ENCODE measurements around the gene MALSU1. TPM values are rescaled to one million over a fixed set of nuclear protein-coding genes. Genes with fewer than 3 reads are reported as not detected.

The MALSU1 gene
- total RNA-seq: 44.8 and 46.2 TPM in 2 replicates
- long read RNA-seq, transcript MALSU1-202 (4 exons, 3,044 nt): major isoform, 20 of 21 reads
- long read RNA-seq, partial matches to known transcripts: 0 of 21 reads
- long read RNA-seq, other reads (novel, unspliced or antisense): 1 of 21 reads

DNA sequence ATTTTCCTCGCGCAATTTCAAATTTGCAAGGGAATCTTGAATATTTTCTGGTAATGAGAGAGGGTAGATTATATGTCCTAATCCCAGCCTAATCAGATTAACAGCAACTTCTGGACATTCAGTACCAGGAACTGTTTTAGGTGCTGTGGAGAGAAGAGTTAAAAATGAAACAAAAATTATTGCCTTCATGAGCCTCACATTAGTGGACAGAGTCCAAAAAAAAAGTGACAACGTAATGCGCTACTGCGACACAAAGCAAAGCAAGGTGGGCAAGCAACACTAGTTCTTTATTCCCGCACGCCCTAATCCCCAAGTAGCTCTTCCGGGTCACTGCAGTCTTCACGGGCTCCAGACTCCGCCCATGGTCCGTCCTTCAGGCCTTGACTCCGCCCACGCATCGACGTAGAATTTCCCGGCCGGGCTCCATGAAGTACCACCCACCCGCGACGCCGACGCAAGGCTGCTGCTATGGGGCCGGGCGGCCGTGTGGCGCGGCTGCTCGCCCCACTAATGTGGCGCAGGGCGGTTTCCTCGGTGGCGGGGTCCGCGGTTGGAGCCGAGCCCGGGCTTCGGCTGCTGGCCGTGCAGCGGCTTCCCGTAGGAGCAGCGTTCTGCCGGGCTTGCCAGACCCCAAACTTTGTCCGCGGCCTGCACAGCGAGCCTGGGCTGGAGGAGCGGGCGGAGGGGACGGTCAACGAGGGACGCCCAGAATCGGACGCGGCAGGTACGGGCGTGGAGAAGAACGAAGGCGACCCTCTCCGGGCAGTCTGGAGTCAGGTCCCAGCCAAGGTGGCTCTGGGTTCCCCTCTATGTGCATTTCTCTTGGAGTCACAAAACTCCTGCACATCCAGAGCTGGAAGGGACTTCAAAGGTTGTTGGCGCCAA lies at the start of gene MALSU1:
Gene MALSU1, plus strand, starts transcription at position 455 of the 885 bp plus-strand sequence. Its CDS starts 14 bp downstream, at position 469.
- no peak for TF ChIP-seq CTCF (IDR thresholded peaks at IDR 0.05)
- peaks cover 41% of the 10 kb centered on the region for H3K4me1 Mint-ChIP-seq (ENCODE audit: unreplicated experiment)

DNA sequence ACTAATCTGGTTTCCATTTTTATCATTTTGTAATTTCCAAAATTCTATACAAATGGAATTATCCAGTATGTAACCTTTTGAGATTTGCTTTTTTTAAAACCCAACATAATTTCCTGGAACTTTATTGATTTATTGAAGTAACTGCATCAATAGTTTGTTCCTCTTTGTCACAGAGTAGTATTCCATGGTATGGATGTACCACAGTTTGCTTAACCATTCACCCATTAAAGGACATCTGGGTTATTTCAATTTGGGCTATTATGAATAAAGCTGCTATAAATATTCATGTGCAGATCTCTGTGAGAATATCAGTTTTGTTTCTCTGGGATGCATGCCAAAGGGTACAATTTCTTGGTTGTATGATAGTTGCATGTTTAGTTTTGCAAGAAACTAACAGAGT lies 49.7 kb upstream of the MALSU1 start:
- no peak for DNase-seq (ENCODE audit: extremely low spot score, unreplicated experiment)
- no peak overlapping the region for H3K4me3 Mint-ChIP-seq (ENCODE audit: unreplicated experiment)
- H3K9me3 Mint-ChIP-seq (ENCODE audit: unreplicated experiment): peaks cover 37% of the 10 kb centered on the region
- peaks cover 36% of the 10 kb centered on the region for H3K4me1 Mint-ChIP-seq (ENCODE audit: unreplicated experiment)
- TF ChIP-seq CTCF (IDR thresholded peaks at IDR 0.05): no peak
- H3K27me3 Mint-ChIP-seq (ENCODE audit: unreplicated experiment): peaks cover 18% of the 10 kb centered on the region
- H3K27ac Mint-ChIP-seq (ENCODE audit: unreplicated experiment): no peak overlapping the region
- H3K36me3 Mint-ChIP-seq (ENCODE audit: unreplicated experiment): peaks cover 38% of the 10 kb centered on the region

More for the DNA sequence above, at the start of gene MALSU1:
- H3K27ac Mint-ChIP-seq (ENCODE audit: unreplicated experiment): peak within 1 kb of the TSS; percentile 93
- H3K36me3 Mint-ChIP-seq (ENCODE audit: unreplicated experiment): peaks cover 9% of the 10 kb centered on the region
- H3K27me3 Mint-ChIP-seq (ENCODE audit: unreplicated experiment): no peaks in the 10 kb centered on the region
- H3K4me3 Mint-ChIP-seq (ENCODE audit: unreplicated experiment): peak within 1 kb of the TSS; percentile 91
- DNase-seq (ENCODE audit: extremely low spot score, unreplicated experiment): peak; percentile 97
- H3K9me3 Mint-ChIP-seq (ENCODE audit: unreplicated experiment): no peaks in the 10 kb centered on the region

DNA sequence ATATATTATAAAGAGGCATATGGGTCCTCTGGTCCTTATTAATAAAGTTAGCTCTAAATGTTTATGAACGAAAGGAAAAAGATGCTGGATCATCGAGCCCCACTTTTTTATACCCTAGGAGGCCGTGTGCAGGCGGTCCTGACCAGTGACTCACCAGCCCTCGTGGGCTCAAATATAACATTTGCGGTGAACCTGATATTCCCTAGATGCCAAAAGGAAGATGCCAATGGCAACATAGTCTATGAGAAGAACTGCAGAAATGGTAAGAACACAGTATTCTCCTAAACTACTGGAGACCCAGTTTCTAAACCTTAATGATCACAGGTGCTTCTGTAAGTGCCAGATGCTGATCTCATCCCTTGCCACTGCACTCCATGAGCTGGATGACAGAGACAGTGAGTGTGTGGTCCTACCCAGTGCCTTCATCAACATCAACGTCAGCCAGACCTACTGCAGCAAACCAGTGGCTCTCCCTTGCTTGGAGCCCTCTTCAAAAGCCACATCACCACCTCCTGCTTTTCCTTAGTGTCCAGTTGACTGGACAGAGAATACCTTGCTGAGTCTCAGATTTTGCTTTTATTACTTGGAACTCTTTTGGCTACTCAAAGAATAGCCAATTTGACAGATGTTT lies 45.0 kb upstream of the MALSU1 start:
- H3K27ac Mint-ChIP-seq (ENCODE audit: unreplicated experiment): peak overlapping the region; percentile 67
- no peak overlapping the region for H3K4me3 Mint-ChIP-seq (ENCODE audit: unreplicated experiment)
- peaks cover 10% of the 10 kb centered on the region for H3K4me1 Mint-ChIP-seq (ENCODE audit: unreplicated experiment)
- H3K36me3 Mint-ChIP-seq (ENCODE audit: unreplicated experiment): peaks cover 63% of the 10 kb centered on the region
- DNase-seq (ENCODE audit: extremely low spot score, unreplicated experiment): no peak
- H3K27me3 Mint-ChIP-seq (ENCODE audit: unreplicated experiment): peaks cover 31% of the 10 kb centered on the region
- peaks cover 35% of the 10 kb centered on the region for H3K9me3 Mint-ChIP-seq (ENCODE audit: unreplicated experiment)
- TF ChIP-seq CTCF (IDR thresholded peaks at IDR 0.05): no peak

DNA sequence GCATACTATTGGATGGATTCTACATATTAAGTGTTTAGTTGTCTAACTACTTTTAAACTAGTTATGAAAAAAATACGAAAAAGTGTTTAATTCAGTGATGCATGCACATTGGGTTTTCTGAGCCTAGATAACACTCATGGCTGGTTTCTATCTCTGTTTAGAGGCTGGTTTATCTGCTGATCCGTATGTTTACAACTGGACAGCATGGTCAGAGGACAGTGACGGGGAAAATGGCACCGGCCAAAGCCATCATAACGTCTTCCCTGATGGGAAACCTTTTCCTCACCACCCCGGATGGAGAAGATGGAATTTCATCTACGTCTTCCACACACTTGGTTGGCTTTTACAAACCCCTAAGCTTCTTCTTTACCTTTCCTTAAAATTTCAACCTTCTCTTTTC lies 42.4 kb upstream of the MALSU1 start:
- Mint-ChIP-seq H3K4me1 (ENCODE audit: unreplicated experiment) (peaks cover 9% of the 10 kb centered on the region), H3K9me3 (ENCODE audit: unreplicated experiment) (peaks cover 11% of the 10 kb centered on the region), H3K4me3 (ENCODE audit: unreplicated experiment) (no peak overlapping the region), H3K36me3 (ENCODE audit: unreplicated experiment) (peaks cover 56% of the 10 kb centered on the region), H3K27me3 (ENCODE audit: unreplicated experiment) (peaks cover 28% of the 10 kb centered on the region), H3K27ac (ENCODE audit: unreplicated experiment) (no peak overlapping the region)
- TF ChIP-seq CTCF (IDR thresholded peaks at IDR 0.05): no peak
- no peak for DNase-seq (ENCODE audit: extremely low spot score, unreplicated experiment)

- no peaks in the 10 kb centered on the region for H3K4me1 Mint-ChIP-seq (ENCODE audit: unreplicated experiment)
Measured at GRCh38 chr7:23260371-23260770, 38.8 kb upstream of the MALSU1 start.

More at GRCh38 chr7:23260371-23260770, 38.8 kb upstream of the MALSU1 start:
- no peak overlapping the region for H3K4me3 Mint-ChIP-seq (ENCODE audit: unreplicated experiment)
- TF ChIP-seq CTCF (IDR thresholded peaks at IDR 0.05): no peak
- H3K27ac Mint-ChIP-seq (ENCODE audit: unreplicated experiment): no peak overlapping the region
- H3K9me3 Mint-ChIP-seq (ENCODE audit: unreplicated experiment): no peaks in the 10 kb centered on the region
- peaks cover 35% of the 10 kb centered on the region for H3K36me3 Mint-ChIP-seq (ENCODE audit: unreplicated experiment)
- H3K27me3 Mint-ChIP-seq (ENCODE audit: unreplicated experiment): peaks cover 13% of the 10 kb centered on the region
- DNase-seq (ENCODE audit: extremely low spot score, unreplicated experiment): no peak
